Cerebellar cortex (tissue), 1 donor: ENCODE measurements around the gene MCCC1.
"Not testable (repeated sequence)": the region's sequence is repeated elsewhere in the genome, so short reads cannot be mapped to it uniquely, and the experiment has no call there.

Experiments
- DNase-seq: peaks from one replicate; pipeline ENCODE4 v3.0.0-alpha.2; 2015; ENCODE audit warnings: low spot score

Gene MCCC1

GRCh38 chr3:183046883-183047282, 52.4 kb downstream of the MCCC1 start:
- no peak for DNase-seq

GRCh38 chr3:183044547-183045229, 54.6 kb downstream of the MCCC1 start:
- DNase-seq = no peak

GRCh38 chr3:183038757-183039156, 60.5 kb downstream of the MCCC1 start:
- no peak for DNase-seq

- DNase-seq = no peak
Measured at GRCh38 chr3:183038221-183038620, 61.1 kb downstream of the MCCC1 start.

- DNase-seq = no peak
Measured at GRCh38 chr3:183033746-183034145, 65.5 kb downstream of the MCCC1 start.

GRCh38 chr3:183032880-183033555, 66.3 kb downstream of the MCCC1 start:
- no peak for DNase-seq

GRCh38 chr3:183031826-183032225, 67.5 kb downstream of the MCCC1 start:
- DNase-seq = no peak

- DNase-seq = no peak
Measured at GRCh38 chr3:183028416-183028815, 70.9 kb downstream of the MCCC1 start.

- DNase-seq = no peak
Measured at GRCh38 chr3:183027276-183027675, 72.0 kb downstream of the MCCC1 start.

GRCh38 chr3:183022936-183023516, 76.3 kb downstream of the MCCC1 start:
- DNase-seq = no peak

- DNase-seq = no peak
Measured at GRCh38 chr3:183018421-183019192, 80.7 kb downstream of the MCCC1 start.

GRCh38 chr3:183015185-183015584, 84.1 kb downstream of the MCCC1 start:
- no peak for DNase-seq

- DNase-seq = no peak
Measured at GRCh38 chr3:183013856-183014255, 85.4 kb downstream of the MCCC1 start.

- DNase-seq = no peak
Measured at GRCh38 chr3:183013074-183013473, 86.2 kb downstream of the MCCC1 start.

GRCh38 chr3:183008800-183009199, 90.5 kb downstream of the MCCC1 start:
- DNase-seq = no peak

- no peak for DNase-seq
Measured at GRCh38 chr3:183008303-183008702, 91.0 kb downstream of the MCCC1 start.

- no peak for DNase-seq
Measured at GRCh38 chr3:183006396-183007002, 92.8 kb downstream of the MCCC1 start.

- DNase-seq = no peak
Measured at GRCh38 chr3:182999767-183000166, 99.5 kb downstream of the MCCC1 start.

GRCh38 chr3:182993486-182994201, 105.7 kb downstream of the MCCC1 start:
- DNase-seq = not testable (repeated sequence)

GRCh38 chr3:182989566-182989965, 109.7 kb downstream of the MCCC1 start:
- DNase-seq = no peak

GRCh38 chr3:182986021-182986420, 113.3 kb downstream of the MCCC1 start:
- no peak for DNase-seq

GRCh38 chr3:182983876-182984275, 115.4 kb downstream of the MCCC1 start:
- DNase-seq = no peak
